Stimulated activated effector memory CD8-positive, alpha-beta T cell treated with anti-CD3 and anti-CD28 coated beads, Interleukin-12 subunit alpha, Interleukin-12 subunit beta, amount 100 ng/mL, for 72 hours (primary cell): Measurements from ENCODE around the gene CBX5.
A peak's percentile ranks its signal among the peaks of the same experiment; 100 is the strongest.
"Not testable (repeated sequence)": the region's sequence is repeated elsewhere in the genome, so short reads cannot be mapped to it uniquely, and the experiment has no call there.

Experiments
- ATAC-seq: fragments of 150-1000 bp; cut with Tn5 transposase; 2 replicates; pipeline ENCODE4 v1.10.0; 2021
- DNase-seq, 2 donors: peaks; one replicate each; pipeline ENCODE4 v3.0.0; 2021 to 2022; ENCODE audit warnings: low spot score in 2 of 2
- H3K27ac Mint-ChIP-seq: one replicate; pipeline ENCODE4 v1.8.0; 2022; ENCODE audit warnings: mild to moderate bottlenecking, mixed read lengths
- H3K36me3 Mint-ChIP-seq: one replicate; pipeline ENCODE4 v1.8.0; 2022; ENCODE audit warnings: mild to moderate bottlenecking, mixed read lengths
- H3K4me1 Mint-ChIP-seq: one replicate; pipeline ENCODE4 v1.8.0; 2022; ENCODE audit warnings: mixed read lengths
- H3K4me3 Mint-ChIP-seq: one replicate; pipeline ENCODE4 v1.8.0; 2022; ENCODE audit warnings: mild to moderate bottlenecking, mixed read lengths
- H3K9me3 Mint-ChIP-seq: one replicate; pipeline ENCODE4 v1.8.0; 2022; ENCODE audit warnings: mixed read lengths

CBX5 gene

GRCh38 chr12:54207539-54208294 is 72.2 kb downstream of the CBX5 start:
- Mint-ChIP-seq H3K4me3 (no peak overlapping the region), H3K9me3 (no peaks in the 10 kb centered on the region), H3K27ac (peak overlapping the region; percentile 43), H3K36me3 (no peaks in the 10 kb centered on the region), H3K4me1 (peaks cover 7% of the 10 kb centered on the region)
- DNase-seq = peak; percentile 85 to 93
- peak; percentile 84 for ATAC-seq

GRCh38 chr12:54206791-54207190 is 73.1 kb downstream of the CBX5 start:
- H3K4me3 Mint-ChIP-seq = no peak overlapping the region
- H3K27ac Mint-ChIP-seq = no peak overlapping the region
- DNase-seq = no peak
- no peaks in the 10 kb centered on the region for H3K9me3 Mint-ChIP-seq
- no peaks in the 10 kb centered on the region for H3K36me3 Mint-ChIP-seq
- peaks cover 7% of the 10 kb centered on the region for H3K4me1 Mint-ChIP-seq
- ATAC-seq = no peak

GRCh38 chr12:54204316-54204715 is 75.6 kb downstream of the CBX5 start:
- no peak overlapping the region for H3K27ac Mint-ChIP-seq
- H3K4me1 Mint-ChIP-seq = peaks cover 13% of the 10 kb centered on the region
- H3K36me3 Mint-ChIP-seq = no peaks in the 10 kb centered on the region
- DNase-seq (no peak), ATAC-seq (no peak)
- no peaks in the 10 kb centered on the region for H3K9me3 Mint-ChIP-seq
- no peak overlapping the region for H3K4me3 Mint-ChIP-seq

GRCh38 chr12:54201001-54201794 is 78.7 kb downstream of the CBX5 start:
- peaks cover 6% of the 10 kb centered on the region for H3K4me1 Mint-ChIP-seq
- no peak overlapping the region for H3K4me3 Mint-ChIP-seq

GRCh38 chr12:54200412-54200811 is 79.5 kb downstream of the CBX5 start:
- DNase-seq = no peak
- no peak overlapping the region for H3K4me3 Mint-ChIP-seq
- H3K36me3 Mint-ChIP-seq = no peaks in the 10 kb centered on the region
- peaks cover 10% of the 10 kb centered on the region for H3K4me1 Mint-ChIP-seq
- H3K9me3 Mint-ChIP-seq = no peaks in the 10 kb centered on the region
- no peak overlapping the region for H3K27ac Mint-ChIP-seq
- no peak for ATAC-seq

More at GRCh38 chr12:54201001-54201794, 78.7 kb downstream of the CBX5 start:
- DNase-seq = peak; percentile 62 to 81
- Mint-ChIP-seq H3K27ac (no peak overlapping the region), H3K9me3 (no peaks in the 10 kb centered on the region), H3K36me3 (no peaks in the 10 kb centered on the region)
- peak; percentile 85 for ATAC-seq

- DNase-seq (no peak), ATAC-seq (no peak)
- Mint-ChIP-seq H3K4me3 (no peak overlapping the region), H3K36me3 (no peaks in the 10 kb centered on the region), H3K4me1 (peaks cover 11% of the 10 kb centered on the region), H3K9me3 (no peaks in the 10 kb centered on the region), H3K27ac (no peak overlapping the region)
These were observed 80.0 kb downstream of the CBX5 start for GRCh38 chr12:54199917-54200316.

- Mint-ChIP-seq H3K9me3 (no peaks in the 10 kb centered on the region), H3K4me3 (no peak overlapping the region), H3K4me1 (peaks cover 11% of the 10 kb centered on the region), H3K36me3 (no peaks in the 10 kb centered on the region), H3K27ac (no peak overlapping the region)
- ATAC-seq (no peak), DNase-seq (no peak)
These were observed 80.9 kb downstream of the CBX5 start for GRCh38 chr12:54199034-54199433.

- Mint-ChIP-seq H3K36me3 (no peaks in the 10 kb centered on the region), H3K4me1 (peaks cover 11% of the 10 kb centered on the region), H3K4me3 (no peak overlapping the region), H3K27ac (no peak overlapping the region), H3K9me3 (no peaks in the 10 kb centered on the region)
- DNase-seq = no peak
- no peak for ATAC-seq
These were observed 82.5 kb downstream of the CBX5 start for GRCh38 chr12:54197431-54197909.

GRCh38 chr12:54197010-54197409 is 82.9 kb downstream of the CBX5 start:
- H3K4me3 Mint-ChIP-seq = no peak overlapping the region
- no peaks in the 10 kb centered on the region for H3K36me3 Mint-ChIP-seq
- DNase-seq (no peak), ATAC-seq (no peak)
- no peaks in the 10 kb centered on the region for H3K9me3 Mint-ChIP-seq
- H3K4me1 Mint-ChIP-seq = peaks cover 11% of the 10 kb centered on the region
- no peak overlapping the region for H3K27ac Mint-ChIP-seq

- DNase-seq (no peak), ATAC-seq (no peak)
- peaks cover 13% of the 10 kb centered on the region for H3K4me1 Mint-ChIP-seq
- no peak overlapping the region for H3K27ac Mint-ChIP-seq
- H3K36me3 Mint-ChIP-seq = no peaks in the 10 kb centered on the region
- no peaks in the 10 kb centered on the region for H3K9me3 Mint-ChIP-seq
- H3K4me3 Mint-ChIP-seq = no peak overlapping the region
These were observed 83.5 kb downstream of the CBX5 start for GRCh38 chr12:54196396-54196795.

- DNase-seq (no peak), ATAC-seq (no peak)
- H3K27ac Mint-ChIP-seq = no peak overlapping the region
- H3K4me1 Mint-ChIP-seq = peaks cover 12% of the 10 kb centered on the region
- H3K36me3 Mint-ChIP-seq = no peaks in the 10 kb centered on the region
- no peaks in the 10 kb centered on the region for H3K9me3 Mint-ChIP-seq
- no peak overlapping the region for H3K4me3 Mint-ChIP-seq
These were observed 84.1 kb downstream of the CBX5 start for GRCh38 chr12:54195737-54196347.

GRCh38 chr12:54195080-54195736 is 84.7 kb downstream of the CBX5 start:
- no peak overlapping the region for H3K4me3 Mint-ChIP-seq
- no peaks in the 10 kb centered on the region for H3K36me3 Mint-ChIP-seq
- H3K9me3 Mint-ChIP-seq = no peaks in the 10 kb centered on the region
- H3K4me1 Mint-ChIP-seq = peaks cover 10% of the 10 kb centered on the region
- ATAC-seq (no peak), DNase-seq (no peak)
- H3K27ac Mint-ChIP-seq = no peak overlapping the region

- H3K36me3 Mint-ChIP-seq, DNase-seq, H3K4me3 Mint-ChIP-seq, H3K9me3 Mint-ChIP-seq, H3K27ac Mint-ChIP-seq, ATAC-seq: not testable (repeated sequence)
- H3K4me1 Mint-ChIP-seq = peaks cover 10% of the 10 kb centered on the region
These were observed 85.3 kb downstream of the CBX5 start for GRCh38 chr12:54194611-54195010.

GRCh38 chr12:54193434-54193833 is 86.5 kb downstream of the CBX5 start:
- Mint-ChIP-seq H3K36me3 (no peaks in the 10 kb centered on the region), H3K27ac (no peak overlapping the region), H3K4me3 (no peak overlapping the region), H3K9me3 (no peaks in the 10 kb centered on the region), H3K4me1 (peaks cover 16% of the 10 kb centered on the region)
- DNase-seq (no peak), ATAC-seq (no peak)

- H3K4me3 Mint-ChIP-seq = no peak overlapping the region
These were observed 88.3 kb downstream of the CBX5 start for GRCh38 chr12:54191550-54192022.

More at GRCh38 chr12:54191550-54192022, 88.3 kb downstream of the CBX5 start:
- ATAC-seq (peak; percentile 72), DNase-seq (peak; percentile 62 to 85)
- peaks cover 22% of the 10 kb centered on the region for H3K4me1 Mint-ChIP-seq
- no peak overlapping the region for H3K27ac Mint-ChIP-seq
- peaks cover 6% of the 10 kb centered on the region for H3K36me3 Mint-ChIP-seq
- H3K9me3 Mint-ChIP-seq = no peaks in the 10 kb centered on the region
